HepG2 (cell line): Measurements from ENCODE around the gene ZFAND6. TPM values are rescaled to one million over a fixed set of nuclear protein-coding genes. Genes with fewer than 3 reads are reported as not detected.
A peak's percentile ranks its signal among the peaks of the same experiment; 100 is the strongest.

ENCODE experiments used
- AHDC1 ChIP-seq: sonication (generic); formaldehyde crosslinking; IDR thresholded peaks from 2 replicates; pipeline ENCODE4 v1.5.1; 2020; ENCODE audit warnings: mild to moderate bottlenecking, missing genetic modification reagents, borderline replicate concordance
- ARNTL ChIP-seq: sonication (generic); formaldehyde crosslinking; IDR thresholded peaks from 2 replicates; pipeline ENCODE4 v1.4.0; 2020; ENCODE audit warnings: mild to moderate bottlenecking, missing genetic modification reagents
- ATF1 ChIP-seq: IDR thresholded peaks from 2 replicates; pipeline ENCODE4 v1.6.1; 2016; ENCODE audit warnings: mild to moderate bottlenecking, control low read depth
- CENPT ChIP-seq: sonication (generic); formaldehyde crosslinking; IDR thresholded peaks from 2 replicates; pipeline ENCODE4 v1.8.0; 2022; ENCODE audit warnings: low read depth, mild to moderate bottlenecking, moderate library complexity, missing genetic modification reagents
- CREM ChIP-seq, 2 experiments: sonication (generic) in 1 of 2; formaldehyde crosslinking in 1 of 2; IDR thresholded peaks; 2 replicates each; pipeline versions ENCODE4 v1.4.0 to v1.6.1; 2016 to 2020; ENCODE audit warnings: antibody characterized with exemption in 1 of 2, mild to moderate bottlenecking in 1 of 2, missing genetic modification reagents in 1 of 2
- DMTF1 ChIP-seq: sonication (generic); formaldehyde crosslinking; IDR thresholded peaks from 2 replicates; pipeline ENCODE4 v1.4.0; 2020; ENCODE audit warnings: mild to moderate bottlenecking, missing genetic modification reagents
- IKZF4 ChIP-seq: sonication (generic); formaldehyde crosslinking; IDR thresholded peaks from 2 replicates; pipeline ENCODE4 v1.5.1; 2020; ENCODE audit warnings: borderline replicate concordance, mild to moderate bottlenecking, low read depth, missing genetic modification reagents; ENCODE audit errors: not compliant biosample characterization
- SAP130 ChIP-seq: IDR thresholded peaks from 2 replicates; pipeline ENCODE4 v1.6.1; 2016; ENCODE audit warnings: low read depth
- SIN3B ChIP-seq: fragments of 150-350 bp; IDR thresholded peaks from 2 replicates; pipeline ENCODE4 v1.6.1; 2014; ENCODE audit warnings: low read length
- SIX1 ChIP-seq: sonication (generic); formaldehyde crosslinking; IDR thresholded peaks from 2 replicates; pipeline ENCODE4 v1.4.0; 2020; ENCODE audit warnings: missing genetic modification reagents, borderline replicate concordance
- TOE1 ChIP-seq: sonication (generic); formaldehyde crosslinking; IDR thresholded peaks from 2 replicates; pipeline ENCODE4 v1.4.0; 2020; ENCODE audit warnings: mild to moderate bottlenecking, missing genetic modification reagents
- TRIM24 ChIP-seq: sonication (generic); formaldehyde crosslinking; IDR thresholded peaks from 2 replicates; pipeline ENCODE4 v1.8.0; 2022; ENCODE audit warnings: mild to moderate bottlenecking, missing genetic modification reagents
- ZFP36L2 ChIP-seq: sonication (generic); formaldehyde crosslinking; IDR thresholded peaks from 2 replicates; pipeline ENCODE4 v1.4.0; 2020; ENCODE audit warnings: missing genetic modification reagents
- ZNF20 ChIP-seq: sonication (generic); formaldehyde crosslinking; IDR thresholded peaks from 2 replicates; pipeline ENCODE4 v1.4.0; 2020; ENCODE audit warnings: mild to moderate bottlenecking, moderate library complexity, missing genetic modification reagents
- ZNF30 ChIP-seq: sonication (generic); formaldehyde crosslinking; IDR thresholded peaks from 2 replicates; pipeline ENCODE4 v1.5.0; 2020; ENCODE audit warnings: mild to moderate bottlenecking, missing genetic modification reagents
- ZNF326 ChIP-seq: sonication (generic); formaldehyde crosslinking; IDR thresholded peaks from 2 replicates; pipeline ENCODE4 v1.4.0; 2020; ENCODE audit warnings: missing genetic modification reagents, borderline replicate concordance
- ZNF562 ChIP-seq: sonication (generic); formaldehyde crosslinking; IDR thresholded peaks from 2 replicates; pipeline ENCODE4 v1.8.0; 2022; ENCODE audit warnings: missing genetic modification reagents, borderline replicate concordance
- ZNF614 ChIP-seq: IDR thresholded peaks from 2 replicates; pipeline ENCODE4 v1.6.1; 2018; ENCODE audit warnings: missing biosample characterization, missing genetic modification reagents, inconsistent platforms, borderline replicate concordance
- ZNF660 ChIP-seq: sonication (generic); formaldehyde crosslinking; IDR thresholded peaks from 2 replicates; pipeline ENCODE4 v1.5.1; 2020; ENCODE audit warnings: mild to moderate bottlenecking, low read depth, missing genetic modification reagents, borderline replicate concordance
- ZNF670 ChIP-seq: sonication (generic); formaldehyde crosslinking; IDR thresholded peaks from 2 replicates; pipeline ENCODE4 v1.8.0; 2022; ENCODE audit warnings: mild to moderate bottlenecking, missing genetic modification reagents, borderline replicate concordance
- ZSCAN20 ChIP-seq: sonication (generic); formaldehyde crosslinking; IDR thresholded peaks from 2 replicates; pipeline ENCODE4 v1.4.0; 2020; ENCODE audit warnings: missing genetic modification reagents, mild to moderate bottlenecking, borderline replicate concordance
- polyA plus RNA-seq, 8 experiments: library from polyadenylated mRNA; depleted of rRNA in 3 of 8; stranded (reverse) in 7 of 8; unstranded in 1 of 8; fragments of >200 nt; fragmentation: Illumina TruSeq in 4 of 8; extraction: Trizol in 4 of 8; gene quantifications; 2 replicates each; pipeline versions ENCODE4 v1.2.1 to v1.2.3, GENCODE V29; 2011 to 2016; ENCODE audit warnings: low read depth in 4 of 8, missing spikeins in 1 of 8, mixed read lengths in 1 of 8; ENCODE audit not compliant: insufficient read depth in 1 of 8
- total RNA-seq, 5 experiments: library from RNA; depleted of rRNA; stranded (reverse); fragments of >200 nt; fragmentation: Illumina TruSeq; extraction: Trizol; gene quantifications; 2 replicates each; pipeline ENCODE4 v1.2.3, GENCODE V29; 2016; ENCODE audit warnings: low read depth in 1 of 5
- TF ChIP-seq, protein P1 (sequence below): sonication (generic); formaldehyde crosslinking; IDR thresholded peaks from 2 replicates; pipeline ENCODE4 v1.4.0; 2020; ENCODE audit warnings: mild to moderate bottlenecking, missing genetic modification reagents
- TF ChIP-seq, protein P2 (sequence below): sonication (generic); IDR thresholded peaks from 2 replicates; pipeline ENCODE4 v1.6.1; 2016; ENCODE audit warnings: low read depth, borderline replicate concordance

Gene ZFAND6
- total and polyA plus RNA-seq, 2 of the 13 experiments (the other 11 are each of a cell fraction or from before 2014, with no cell fraction given) = 84.2 to 115 TPM

- no peak for TF ChIP-seq ATF1 (CRISPR knock-in tag)
- peak; percentile 70; the same call in 1 of the 2 replicates for TF ChIP-seq AHDC1 (CRISPR knock-in tag)
- no peak for TF ChIP-seq DMTF1 (CRISPR knock-in tag)
- TF ChIP-seq ZNF562 (CRISPR knock-in tag) = no peak
- TF ChIP-seq ZNF614 (CRISPR knock-in tag) = no peak
- TF ChIP-seq ZNF670 (CRISPR knock-in tag) = no peak
- TF ChIP-seq, protein P1, sequence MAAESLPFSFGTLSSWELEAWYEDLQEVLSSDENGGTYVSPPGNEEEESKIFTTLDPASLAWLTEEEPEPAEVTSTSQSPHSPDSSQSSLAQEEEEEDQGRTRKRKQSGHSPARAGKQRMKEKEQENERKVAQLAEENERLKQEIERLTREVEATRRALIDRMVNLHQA (CRISPR knock-in tag) = no peak
- no peak for TF ChIP-seq ZFP36L2
- TF ChIP-seq IKZF4 (CRISPR knock-in tag) = no peak
- TF ChIP-seq ARNTL (CRISPR knock-in tag) = no peak
- no peak for TF ChIP-seq CREM (IDR thresholded peaks at IDR 0.05)
- no peak for TF ChIP-seq CREM (CRISPR knock-in tag; IDR thresholded peaks at IDR 0.05)
- no peak for TF ChIP-seq TOE1 (CRISPR knock-in tag)
- no peak for TF ChIP-seq ZNF30 (CRISPR knock-in tag)
- TF ChIP-seq, protein P2, sequence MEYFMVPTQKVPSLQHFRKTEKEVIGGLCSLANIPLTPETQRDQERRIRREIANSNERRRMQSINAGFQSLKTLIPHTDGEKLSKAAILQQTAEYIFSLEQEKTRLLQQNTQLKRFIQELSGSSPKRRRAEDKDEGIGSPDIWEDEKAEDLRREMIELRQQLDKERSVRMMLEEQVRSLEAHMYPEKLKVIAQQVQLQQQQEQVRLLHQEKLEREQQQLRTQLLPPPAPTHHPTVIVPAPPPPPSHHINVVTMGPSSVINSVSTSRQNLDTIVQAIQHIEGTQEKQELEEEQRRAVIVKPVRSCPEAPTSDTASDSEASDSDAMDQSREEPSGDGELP = peak; percentile 62; the same call in 1 of the 2 replicates
- peak; percentile 78 for TF ChIP-seq SAP130
- TF ChIP-seq SIX1 (CRISPR knock-in tag) = peak; percentile 54; the same call in 1 of the 2 replicates
- TF ChIP-seq ZNF326 (CRISPR knock-in tag) = no peak
- no peak for TF ChIP-seq ZNF20 (CRISPR knock-in tag)
- no peak for TF ChIP-seq CENPT (CRISPR knock-in tag)
- no peak for TF ChIP-seq ZSCAN20
- TF ChIP-seq SIN3B = no peak
- TF ChIP-seq ZNF660 (CRISPR knock-in tag) = no peak
- no peak for TF ChIP-seq TRIM24 (CRISPR knock-in tag)
Observed at GRCh38 chr15:80171787-80172186, 112.3 kb downstream of the ZFAND6 start (continued).
